Measurements from ENCODE around the gene ACSS3.
"Not testable (repeated sequence)": the region's sequence is repeated elsewhere in the genome, so short reads cannot be mapped to it uniquely, and the experiment has no call there.

Gene ACSS3

GRCh38 chr12:81088221-81088620 lies 10.3 kb downstream of the ACSS3 start:
- in situ Hi-C loops (cut with MboI; ENCODE audit: low pct_unique_long_range_greater_than_20kb, low sequenced_read_pairs): no loop called here
- no peak for DNase-seq

GRCh38 chr12:81089412-81089811 lies 11.5 kb downstream of the ACSS3 start:
- in situ Hi-C loops (cut with MboI; ENCODE audit: low pct_unique_long_range_greater_than_20kb, low sequenced_read_pairs): no loop called here
- no peak for DNase-seq

DNA sequence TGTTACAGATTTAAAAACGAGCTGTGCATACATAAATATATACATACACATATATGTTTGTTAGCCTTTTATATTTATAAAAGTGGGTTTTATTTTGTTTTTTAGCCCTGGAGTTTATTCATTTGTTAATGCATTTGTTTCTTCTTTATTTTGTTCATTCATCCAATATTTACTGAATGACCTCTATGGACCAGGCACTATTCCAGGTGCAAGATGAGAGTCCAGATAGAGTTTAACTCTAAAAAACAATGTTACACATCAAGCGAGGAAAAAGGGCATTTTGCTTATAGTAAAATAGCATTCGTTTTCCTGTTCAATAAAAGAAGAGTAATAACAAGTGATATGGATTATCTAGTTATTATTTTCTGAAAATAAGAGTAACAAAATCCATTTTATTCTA lies 14.2 kb downstream of the ACSS3 start:
- no peak for DNase-seq
- in situ Hi-C loops (cut with MboI; ENCODE audit: low pct_unique_long_range_greater_than_20kb, low sequenced_read_pairs): no loop called here

DNA sequence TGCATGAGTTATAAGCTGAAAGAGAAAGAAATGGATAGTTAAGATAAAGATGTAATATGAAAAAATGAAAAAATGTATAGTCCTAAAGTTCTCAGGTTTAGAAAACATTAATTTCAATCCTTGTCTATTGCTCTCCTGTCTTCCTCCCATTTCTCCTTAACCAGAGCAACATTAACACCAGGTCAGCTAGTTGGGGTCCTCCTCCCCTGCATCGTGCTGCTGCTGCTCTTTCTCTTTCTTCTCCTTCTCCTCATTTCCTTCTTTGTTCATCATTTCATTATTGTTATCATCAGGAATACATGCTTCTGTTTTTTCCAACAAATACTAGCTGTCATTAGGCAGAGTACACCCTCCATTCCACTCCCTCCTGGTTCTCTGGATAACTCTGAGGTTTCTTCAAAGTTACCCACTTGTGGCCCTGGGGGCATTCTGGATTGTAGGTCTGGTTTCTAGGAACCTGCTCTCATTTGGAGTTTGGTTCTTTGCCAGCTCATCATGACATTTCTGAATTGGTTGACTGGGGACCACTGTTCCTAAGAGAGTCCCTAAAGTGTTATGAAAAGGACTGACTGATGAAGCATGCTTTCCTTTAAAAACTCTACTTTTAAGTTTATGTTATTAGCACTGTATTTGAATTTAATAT lies 17.0 kb downstream of the ACSS3 start:
- in situ Hi-C loops (cut with MboI; ENCODE audit: low pct_unique_long_range_greater_than_20kb, low sequenced_read_pairs): no loop called here
- DNase-seq: no peak

GRCh38 chr12:81095501-81096232 lies 17.8 kb downstream of the ACSS3 start:
- DNase-seq: no peak

DNA sequence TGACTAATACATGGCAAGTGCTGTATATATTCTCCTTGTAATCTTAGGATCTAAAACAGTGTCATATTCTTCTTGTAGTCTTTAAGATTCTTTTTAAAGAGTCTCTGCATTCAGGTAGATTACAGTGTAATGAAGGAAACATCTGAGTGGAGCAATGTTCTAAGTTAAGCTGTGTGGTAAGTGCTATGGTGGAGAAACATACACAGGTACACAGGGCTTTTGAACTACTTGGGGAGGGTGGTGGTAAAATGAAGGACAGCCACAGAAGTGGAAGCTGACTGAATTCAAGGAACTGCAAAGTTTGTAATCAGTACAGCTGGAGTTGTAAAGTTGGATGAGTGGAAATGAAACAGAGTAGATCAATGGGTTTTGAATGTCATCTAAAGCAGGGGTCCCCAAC lies 27.8 kb downstream of the ACSS3 start:
- in situ Hi-C loops (cut with MboI; ENCODE audit: low pct_unique_long_range_greater_than_20kb, low sequenced_read_pairs): no loop called here
- DNase-seq: no peak

More at GRCh38 chr12:81095501-81096232, 17.8 kb downstream of the ACSS3 start:
- in situ Hi-C loops (cut with MboI; ENCODE audit: low pct_unique_long_range_greater_than_20kb, low sequenced_read_pairs): no loop called here

DNA sequence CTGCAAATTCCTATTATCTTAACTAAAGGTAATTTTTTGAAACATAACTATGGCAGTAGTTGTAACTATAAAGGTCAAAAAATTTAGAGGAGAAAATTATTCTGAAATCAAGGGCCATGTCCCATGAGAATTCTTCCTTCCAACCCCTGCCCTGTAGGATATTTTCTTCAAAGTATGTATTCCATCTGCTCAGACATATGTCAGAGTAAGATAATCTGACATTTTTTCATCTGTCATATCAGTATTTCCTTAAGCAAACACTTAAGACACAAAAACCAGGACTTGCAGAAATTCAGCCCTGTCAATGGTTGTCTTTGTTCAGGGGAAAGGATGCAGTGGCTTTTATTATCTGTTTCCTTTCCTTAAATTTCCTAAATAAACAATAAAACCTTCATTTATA lies 36.3 kb downstream of the ACSS3 start:
- in situ Hi-C loops (cut with MboI; ENCODE audit: low pct_unique_long_range_greater_than_20kb, low sequenced_read_pairs): no loop called here

GRCh38 chr12:81119069-81119468 lies 41.2 kb downstream of the ACSS3 start:
- in situ Hi-C loops (cut with MboI; ENCODE audit: low pct_unique_long_range_greater_than_20kb, low sequenced_read_pairs); DNase-seq: not testable (repeated sequence)

More for the DNA sequence above, 36.3 kb downstream of the ACSS3 start:
- no peak for DNase-seq

- no peak for DNase-seq
- in situ Hi-C loops (cut with MboI; ENCODE audit: low pct_unique_long_range_greater_than_20kb, low sequenced_read_pairs): no loop called here
These were observed 43.1 kb downstream of the ACSS3 start for GRCh38 chr12:81120961-81121360.

DNA sequence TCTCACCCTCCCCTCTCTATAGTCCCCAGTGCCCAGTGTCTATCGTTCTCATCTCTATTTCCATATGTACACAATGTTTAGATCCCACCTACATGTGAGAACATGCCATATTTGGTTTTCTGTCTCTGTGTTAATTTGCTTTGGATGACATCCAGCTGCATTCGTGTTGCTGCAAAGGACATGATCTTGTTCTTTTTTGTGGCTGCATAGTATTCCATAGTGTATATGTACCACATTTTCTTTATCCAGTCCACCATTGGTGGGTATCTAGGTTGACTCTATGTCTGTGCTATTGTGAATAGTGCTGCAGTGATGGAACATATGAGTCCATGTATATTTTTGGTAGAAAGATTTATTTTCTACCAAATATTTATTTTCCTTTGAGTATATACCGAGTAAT lies 45.7 kb downstream of the ACSS3 start:
- in situ Hi-C loops (cut with MboI; ENCODE audit: low pct_unique_long_range_greater_than_20kb, low sequenced_read_pairs): no loop called here
- DNase-seq: no peak

GRCh38 chr12:81125691-81126090 lies 47.8 kb downstream of the ACSS3 start:
- no peak for DNase-seq
- in situ Hi-C loops (cut with MboI; ENCODE audit: low pct_unique_long_range_greater_than_20kb, low sequenced_read_pairs): no loop called here

DNA sequence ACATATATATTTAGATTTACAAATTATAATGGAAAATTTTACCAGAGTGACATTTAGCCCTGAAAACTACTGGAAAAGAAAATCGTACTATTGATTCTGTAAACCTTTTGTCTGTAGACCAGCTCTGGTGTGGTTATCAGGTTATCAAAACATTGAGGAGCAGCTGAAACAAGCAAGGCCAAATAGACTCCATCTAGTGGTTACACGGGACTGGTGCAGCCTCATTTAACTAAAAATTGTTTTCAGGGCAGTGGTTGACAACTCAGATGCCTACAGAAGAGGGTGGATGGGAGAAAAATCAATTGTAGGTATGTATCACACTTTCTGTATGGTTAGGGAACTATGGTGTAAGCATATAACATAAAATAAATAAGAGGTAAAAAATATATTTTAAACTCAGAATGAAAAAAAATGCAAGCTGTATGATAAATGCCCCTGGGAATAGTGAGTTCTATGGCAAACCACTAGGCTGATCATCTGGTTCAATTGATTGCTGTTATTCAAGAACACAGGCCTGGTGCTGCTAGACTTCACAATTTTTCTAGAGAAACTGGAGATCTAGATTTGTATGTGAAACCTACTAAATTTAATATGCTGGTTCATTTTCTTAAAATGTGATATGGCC lies 51.2 kb downstream of the ACSS3 start:
- peak; percentile 49 for DNase-seq
- in situ Hi-C loops (cut with MboI; ENCODE audit: low pct_unique_long_range_greater_than_20kb, low sequenced_read_pairs): no loop called here

DNA sequence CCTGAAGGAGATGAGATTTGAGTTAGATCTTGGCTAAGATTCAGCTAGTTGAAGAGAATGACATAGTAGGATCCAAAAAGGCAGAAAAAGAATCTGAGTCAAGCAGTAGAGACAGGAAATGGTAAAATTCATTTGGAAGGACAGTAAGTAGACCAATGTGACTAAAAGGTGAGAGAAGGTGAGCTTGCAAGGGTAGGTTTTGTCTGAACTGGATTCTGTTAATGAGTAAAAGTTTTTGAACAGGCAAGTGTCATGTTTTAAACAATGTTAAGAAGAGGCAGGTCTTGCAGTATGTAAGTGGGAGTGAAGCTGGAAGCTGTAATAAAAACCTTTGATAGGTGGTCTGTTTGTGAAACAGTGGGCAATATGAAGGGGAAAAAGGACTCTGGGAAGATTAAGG lies 58.6 kb downstream of the ACSS3 start:
- no peak for DNase-seq
- in situ Hi-C loops (cut with MboI; ENCODE audit: low pct_unique_long_range_greater_than_20kb, low sequenced_read_pairs): no loop called here

- in situ Hi-C loops (cut with MboI; ENCODE audit: low pct_unique_long_range_greater_than_20kb, low sequenced_read_pairs): no loop called here
- no peak for DNase-seq
These were observed 59.9 kb downstream of the ACSS3 start for GRCh38 chr12:81137801-81138200.

DNA sequence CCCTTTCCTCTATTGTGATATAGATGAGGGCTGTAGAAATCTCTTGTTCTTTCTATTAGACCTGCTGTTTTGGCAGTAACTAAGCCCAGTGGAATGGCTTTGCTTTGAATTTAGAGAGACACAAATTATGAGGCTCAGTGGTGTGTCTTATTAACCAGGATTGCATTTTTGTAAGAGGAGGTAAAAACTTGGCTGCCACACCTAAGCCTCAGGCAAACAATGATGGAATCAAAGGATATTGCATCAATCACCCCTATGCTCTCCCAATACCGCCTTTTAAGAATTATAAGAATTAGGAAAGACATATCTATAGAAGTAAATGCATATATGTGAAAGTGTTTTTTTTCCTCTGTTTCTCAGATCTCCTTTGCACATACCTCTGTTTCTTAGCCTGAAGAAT lies 63.3 kb downstream of the ACSS3 start:
- in situ Hi-C loops (cut with MboI; ENCODE audit: low pct_unique_long_range_greater_than_20kb, low sequenced_read_pairs): no loop called here
- DNase-seq: no peak

GRCh38 chr12:81143057-81143456 lies 65.2 kb downstream of the ACSS3 start:
- no peak for DNase-seq
- in situ Hi-C loops (cut with MboI; ENCODE audit: low pct_unique_long_range_greater_than_20kb, low sequenced_read_pairs): no loop called here

GRCh38 chr12:81146228-81147225 lies 68.6 kb downstream of the ACSS3 start:
- in situ Hi-C loops (cut with MboI; ENCODE audit: low pct_unique_long_range_greater_than_20kb, low sequenced_read_pairs): no loop called here
- no peak for DNase-seq

DNA sequence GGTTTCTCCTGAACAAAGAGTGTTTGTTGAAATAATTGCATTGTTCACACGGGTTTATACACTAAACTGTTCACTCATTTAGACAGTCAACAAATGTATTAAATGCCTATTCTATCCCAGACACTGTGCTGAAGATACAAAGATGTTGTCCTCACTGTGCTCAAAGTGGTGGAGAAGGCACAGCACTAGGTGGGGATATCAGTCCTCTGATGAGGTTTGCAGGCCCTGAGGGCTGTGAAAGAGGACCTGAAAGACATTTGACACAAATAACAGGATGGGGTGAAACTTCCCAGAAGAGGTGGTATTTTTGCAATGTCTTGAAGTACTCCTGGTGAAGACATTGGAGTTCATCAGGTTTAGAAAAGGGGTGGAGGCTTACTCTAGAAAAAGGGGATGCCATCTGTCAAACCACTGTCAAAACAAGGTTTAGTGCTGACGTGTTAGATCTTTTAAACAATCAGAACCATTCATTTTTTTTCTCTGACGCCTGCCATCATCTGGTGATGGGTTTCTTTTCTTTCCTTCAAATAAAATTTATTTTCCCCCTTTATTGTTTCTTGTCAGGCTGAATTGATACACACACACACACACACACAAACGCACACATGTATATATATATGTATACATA lies 69.5 kb downstream of the ACSS3 start:
- in situ Hi-C loops (cut with MboI; ENCODE audit: low pct_unique_long_range_greater_than_20kb, low sequenced_read_pairs): no loop called here
- no peak for DNase-seq

- in situ Hi-C loops (cut with MboI; ENCODE audit: low pct_unique_long_range_greater_than_20kb, low sequenced_read_pairs): no loop called here
- no peak for DNase-seq
These were observed 72.5 kb downstream of the ACSS3 start for GRCh38 chr12:81150382-81150781.

Data from KBM-7 (cell line).